8988T (cell line): ENCODE results near the gene COL4A2.

Experiments used
- DNase-seq: peaks from one replicate; pipeline ENCODE4 v3.0.0; 2011

The COL4A2 gene

GRCh38 chr13:110291286-110291685 lies 15.8 kb upstream of the COL4A2 start:
- DNase-seq = no peak

- DNase-seq = no peak
Observed at GRCh38 chr13:110293037-110293436, 14.0 kb upstream of the COL4A2 start.

GRCh38 chr13:110293649-110294048 lies 13.4 kb upstream of the COL4A2 start:
- no peak for DNase-seq

DNA sequence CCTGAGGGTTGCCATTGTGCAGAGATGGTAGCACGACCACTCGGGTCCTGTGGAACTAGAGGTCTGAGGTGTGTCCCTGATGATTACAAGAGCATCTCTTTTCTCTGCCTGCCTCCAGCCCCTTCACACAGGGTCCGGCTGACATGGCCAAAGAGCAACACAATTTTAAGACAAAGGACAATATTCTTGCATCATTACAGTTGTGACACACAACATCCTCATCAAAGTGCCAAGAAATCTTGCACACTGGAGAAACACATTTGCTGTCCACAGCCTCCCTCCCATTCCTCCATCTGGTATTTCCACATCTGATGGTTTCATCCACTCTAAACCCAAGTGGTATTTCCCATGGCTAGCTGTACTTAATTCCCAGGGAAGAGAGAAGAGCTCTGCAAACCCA lies 12.9 kb upstream of the COL4A2 start:
- no peak for DNase-seq

DNA sequence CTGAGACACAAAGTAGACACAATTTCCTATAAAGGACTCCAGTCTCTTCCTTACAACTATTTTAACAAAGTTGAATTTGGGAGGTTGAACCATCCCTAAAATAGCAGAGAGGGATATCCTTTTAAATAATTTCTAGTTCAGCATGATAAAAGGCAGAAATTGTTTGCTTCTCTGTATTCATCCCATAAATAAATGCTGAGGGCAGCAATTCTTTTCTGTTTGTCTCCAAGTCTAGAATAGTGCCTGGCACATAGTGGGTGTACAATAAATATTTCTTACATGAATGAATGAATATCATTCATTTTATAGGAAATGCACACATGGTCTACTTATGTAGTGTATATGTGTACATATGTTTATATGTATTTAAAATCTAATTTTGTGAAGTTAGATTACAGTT lies 12.5 kb upstream of the COL4A2 start:
- no peak for DNase-seq

GRCh38 chr13:110297011-110297410 lies 10.1 kb upstream of the COL4A2 start:
- no peak for DNase-seq

DNA sequence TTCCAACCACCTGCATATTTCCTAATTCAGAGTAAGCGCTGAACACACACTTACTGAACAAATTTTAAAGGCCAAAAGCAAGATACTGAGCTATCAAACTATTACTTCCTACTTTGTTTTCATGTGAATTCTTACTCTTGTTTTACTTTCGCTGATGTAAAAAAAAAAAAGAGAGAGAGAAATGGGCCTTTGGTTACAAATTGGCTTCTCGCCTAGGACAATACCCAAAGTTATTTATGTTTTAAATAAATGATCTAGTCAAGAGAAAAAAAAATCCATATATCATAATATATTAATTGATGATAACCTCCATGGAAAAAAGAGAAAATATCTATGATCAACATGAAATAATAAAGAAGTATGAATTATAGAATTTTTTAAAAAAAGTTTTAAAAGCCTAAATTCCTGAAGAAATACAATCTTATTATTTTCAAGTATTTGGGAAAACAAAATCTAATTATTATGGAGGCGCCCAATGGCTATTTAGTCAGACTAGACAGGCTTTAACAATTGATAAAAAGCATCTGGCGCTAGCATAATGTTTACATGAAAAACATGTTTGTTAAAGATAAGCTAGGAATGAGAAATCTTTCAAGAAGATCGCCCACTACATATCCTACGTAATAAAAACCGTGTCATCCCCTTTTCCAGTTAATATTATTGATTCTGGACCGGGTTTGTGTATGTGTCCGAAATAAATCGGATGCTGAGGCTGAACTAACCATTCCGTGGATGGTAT lies 9.1 kb upstream of the COL4A2 start:
- no peak for DNase-seq

DNA sequence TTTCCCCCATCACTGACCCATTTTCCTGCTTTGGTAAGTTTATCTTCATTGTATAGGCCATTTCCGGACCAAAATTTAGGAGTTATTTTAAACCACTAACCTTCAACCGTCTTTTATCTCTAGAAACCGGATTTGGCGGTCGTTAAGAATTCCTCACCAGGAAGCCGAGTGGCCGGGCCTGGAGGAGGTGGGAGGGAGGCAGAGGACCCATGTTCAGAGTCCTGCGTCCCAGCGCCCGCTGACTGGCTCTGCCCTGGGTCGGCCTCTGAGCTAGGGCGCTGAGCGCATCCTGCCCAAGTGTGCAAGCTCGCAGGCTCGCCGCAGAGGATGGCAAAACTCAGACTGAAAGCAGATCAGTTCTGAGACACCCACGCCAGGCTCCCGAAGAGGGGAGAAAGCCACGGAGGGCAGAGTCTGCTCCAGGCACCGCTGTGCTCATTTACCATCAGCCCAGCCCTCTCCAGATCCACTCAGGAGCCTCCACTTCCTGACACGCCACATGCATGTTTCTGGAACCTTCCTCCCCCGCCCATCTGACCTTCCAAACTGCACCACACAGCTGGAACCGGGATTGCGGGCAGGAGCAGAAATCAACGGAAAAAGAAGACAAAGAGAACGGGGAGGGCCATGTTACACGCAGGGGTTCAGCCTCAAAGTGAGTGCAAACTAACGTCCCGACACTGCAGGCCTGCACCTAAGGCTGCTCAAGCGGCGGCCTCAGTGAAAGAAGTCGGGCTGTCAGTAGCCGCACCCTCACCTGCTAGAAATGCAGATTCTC lies 8.4 kb upstream of the COL4A2 start:
- no peak for DNase-seq

DNA sequence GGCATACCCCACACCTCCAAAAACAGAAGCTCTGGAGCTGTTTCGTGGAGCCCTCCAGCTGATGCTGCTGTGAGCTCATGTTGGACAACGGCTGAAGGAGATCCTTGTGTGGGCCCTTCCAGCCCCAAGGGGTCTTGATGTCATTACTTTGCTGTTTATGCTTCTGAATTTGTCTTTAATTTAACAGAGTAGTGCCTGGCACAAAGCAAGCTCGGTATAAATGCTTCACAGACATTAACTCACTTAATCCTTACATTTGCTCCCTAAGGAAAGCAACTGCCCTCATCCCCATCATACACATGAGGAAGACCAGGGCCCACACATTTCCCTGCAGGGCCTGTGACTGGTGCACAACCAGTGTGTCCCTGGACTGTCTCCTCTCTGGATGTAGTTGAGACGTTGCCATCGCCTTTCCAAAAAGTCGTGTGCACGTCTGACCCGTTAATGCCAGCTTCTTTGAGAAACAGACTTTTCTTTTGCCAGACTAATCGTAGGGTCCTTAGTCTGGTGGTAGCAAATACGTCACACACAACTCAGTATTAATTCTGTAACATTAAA lies 7.7 kb upstream of the COL4A2 start:
- DNase-seq = no peak

DNA sequence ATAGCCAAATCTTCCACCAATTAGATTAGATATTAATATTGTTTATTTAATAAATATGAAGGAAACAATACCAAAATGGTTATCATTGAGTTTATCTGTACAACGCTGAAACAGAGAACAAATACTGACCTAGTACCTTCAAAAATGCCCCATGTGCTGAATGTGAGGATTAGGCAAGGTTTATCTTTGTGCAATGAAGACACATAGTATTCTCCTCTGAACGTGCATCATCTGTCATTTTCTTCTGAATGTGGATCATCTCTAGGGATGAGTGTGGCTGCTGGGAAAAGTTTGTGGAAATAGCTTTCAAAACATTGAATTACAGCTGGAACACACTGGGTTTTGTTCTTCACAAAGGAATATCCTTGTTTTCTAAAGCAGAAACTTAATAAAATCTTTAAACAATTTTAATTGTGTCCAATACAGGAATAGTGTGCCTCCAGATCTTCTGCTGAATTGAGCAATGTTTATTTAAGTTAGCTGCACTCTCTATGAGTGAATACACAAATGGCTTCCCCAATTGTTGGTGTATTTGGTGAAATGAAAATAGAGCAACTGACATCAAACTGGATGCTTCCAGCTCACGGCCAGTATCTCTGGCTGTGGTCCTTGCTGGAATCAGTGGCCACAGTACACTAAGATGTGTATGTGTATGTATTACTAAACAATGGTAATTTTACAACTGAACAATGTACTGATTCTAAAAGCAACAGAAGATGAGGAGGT lies 6.8 kb upstream of the COL4A2 start:
- no peak for DNase-seq

DNA sequence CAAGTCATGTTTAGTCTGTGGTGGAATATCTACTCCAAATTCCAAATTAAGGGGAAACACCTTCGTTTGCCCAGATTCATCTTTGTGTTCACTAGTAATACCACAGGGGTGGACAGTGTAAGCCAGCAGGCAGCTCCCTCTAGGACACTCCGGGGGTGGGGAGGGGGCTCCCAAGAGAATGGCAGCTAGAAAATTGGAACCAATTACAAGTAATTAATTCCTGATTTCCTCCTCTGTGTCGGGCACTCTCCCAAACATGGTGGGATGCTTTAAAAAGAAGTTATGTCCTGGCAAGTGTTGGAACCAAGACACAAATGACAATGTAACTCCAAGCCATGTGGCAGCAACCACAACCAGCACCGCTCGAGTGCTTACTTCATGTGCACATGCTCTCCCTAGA lies 6.0 kb upstream of the COL4A2 start:
- no peak for DNase-seq

DNA sequence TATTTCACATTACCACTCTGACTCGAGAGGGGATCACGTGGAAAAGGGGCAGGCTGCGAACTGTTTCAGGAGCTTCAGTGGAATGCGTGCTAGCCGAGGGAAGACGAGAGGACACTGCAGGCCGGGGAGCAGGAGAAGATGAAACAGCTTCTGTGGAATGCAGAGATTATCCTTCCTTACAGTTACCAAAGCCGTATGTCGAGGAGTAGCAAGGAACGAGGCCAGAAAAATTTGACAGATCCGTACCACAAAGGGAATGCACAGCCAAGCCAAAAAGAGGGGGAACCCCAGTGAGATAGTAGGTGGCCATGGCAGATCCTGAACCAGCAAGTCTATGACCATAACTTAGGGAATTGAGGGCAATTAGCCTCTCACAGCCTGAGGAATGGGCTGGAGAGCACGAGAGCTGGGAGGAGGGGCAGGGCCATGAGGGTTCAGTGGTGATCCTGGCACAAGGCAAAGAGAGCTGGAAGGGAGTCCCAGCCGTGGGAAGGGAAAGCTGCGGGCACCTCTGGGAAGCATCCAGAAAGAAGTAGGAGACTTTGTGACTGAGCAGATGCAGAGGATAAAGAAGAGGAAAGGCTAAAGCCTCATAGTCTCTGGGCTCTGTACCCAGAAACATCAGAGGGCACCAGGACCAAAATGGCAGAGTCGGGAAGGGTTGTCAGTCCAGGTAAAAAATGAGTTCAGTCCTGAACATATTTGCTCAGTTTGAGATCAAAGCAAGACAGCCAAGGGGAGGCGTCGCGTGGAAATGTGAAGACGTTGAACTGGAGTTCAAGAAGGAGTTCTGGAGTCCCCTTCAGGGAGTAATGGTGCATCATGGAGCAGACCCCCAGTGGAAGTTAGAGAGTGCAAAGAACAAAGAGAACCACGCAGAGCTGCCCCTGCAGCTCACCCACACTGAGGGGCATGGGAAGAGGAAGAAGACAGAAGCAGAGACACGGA lies 5.2 kb upstream of the COL4A2 start:
- DNase-seq = no peak

DNA sequence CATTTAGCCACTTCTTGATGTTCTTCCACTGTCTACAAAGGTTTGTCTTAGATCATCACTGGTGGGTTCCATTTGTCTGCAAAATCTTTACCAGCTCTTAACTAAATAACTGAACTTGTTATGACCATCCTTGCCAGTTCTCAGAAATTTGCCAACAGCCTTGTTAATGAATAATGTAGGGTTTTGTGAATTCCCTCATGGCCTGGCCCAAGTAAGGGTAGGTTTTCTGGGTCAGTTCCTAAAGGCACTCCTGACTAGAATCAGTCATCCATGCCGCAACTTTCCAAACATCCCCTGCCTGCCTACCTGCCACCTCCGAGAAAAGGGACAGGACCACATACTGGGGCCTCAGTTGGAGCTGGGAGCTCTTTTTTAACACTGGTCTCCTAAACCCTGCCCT lies 4.1 kb upstream of the COL4A2 start:
- DNase-seq = no peak

DNA sequence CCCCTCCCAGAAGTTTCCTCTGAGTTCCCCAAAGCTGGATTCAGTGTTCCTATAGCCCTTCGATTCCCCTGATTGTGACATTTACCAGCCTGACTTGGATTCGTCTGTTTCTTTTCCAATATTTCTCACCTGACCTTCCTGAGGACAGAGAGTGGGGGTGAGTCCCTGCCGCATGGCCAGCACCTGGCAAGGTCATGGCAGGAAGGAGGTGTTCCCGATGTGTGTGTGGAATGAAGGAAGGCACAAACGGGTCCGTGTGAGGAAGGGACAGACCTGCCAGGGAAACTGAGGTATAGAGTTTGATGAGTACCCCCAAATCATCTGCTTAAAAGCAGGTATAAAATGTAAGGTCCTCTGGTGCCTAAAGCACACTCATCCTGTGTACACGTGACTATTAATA lies 3.4 kb upstream of the COL4A2 start:
- no peak for DNase-seq

DNA sequence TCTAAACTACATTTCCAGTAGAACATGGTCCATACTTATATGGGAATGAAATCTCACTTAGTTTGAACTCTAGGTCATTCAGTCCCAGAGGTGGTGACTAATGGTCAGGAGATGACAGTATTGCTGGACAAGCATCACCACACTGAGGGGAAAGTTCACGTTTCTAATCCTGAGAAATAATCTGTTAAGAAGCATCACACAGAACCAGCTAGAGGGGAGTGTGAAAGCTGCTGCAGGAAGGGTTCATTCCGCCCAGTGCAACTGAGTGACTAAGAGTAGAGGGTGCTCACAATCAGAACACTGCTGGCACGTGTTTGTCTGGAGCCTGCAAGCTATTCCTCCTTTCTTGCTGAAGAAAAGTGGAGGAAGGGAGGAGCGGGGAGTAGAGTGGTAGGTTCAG lies 2.8 kb upstream of the COL4A2 start:
- DNase-seq = no peak

GRCh38 chr13:110305001-110305400 lies 2.1 kb upstream of the COL4A2 start:
- no peak for DNase-seq

DNA sequence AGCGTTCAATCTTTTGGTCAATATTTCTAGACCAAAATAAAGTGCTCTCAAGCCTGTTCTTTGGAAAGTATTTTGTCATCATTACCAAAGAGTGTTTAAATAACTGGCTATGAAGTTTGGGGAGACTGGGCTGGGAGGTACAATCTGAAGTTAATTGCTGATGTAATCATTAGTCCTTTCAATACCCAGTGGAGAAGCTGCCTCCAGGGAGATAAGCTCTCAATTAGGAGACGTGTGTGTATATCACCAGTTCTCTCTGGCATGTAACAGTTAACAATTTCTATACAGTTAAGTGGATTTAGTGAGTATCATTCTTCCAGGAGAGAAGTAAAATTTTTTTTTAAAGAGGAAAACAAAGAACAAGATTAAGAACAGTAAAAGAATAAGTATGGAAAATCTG lies 1.5 kb upstream of the COL4A2 start:
- no peak for DNase-seq

DNA sequence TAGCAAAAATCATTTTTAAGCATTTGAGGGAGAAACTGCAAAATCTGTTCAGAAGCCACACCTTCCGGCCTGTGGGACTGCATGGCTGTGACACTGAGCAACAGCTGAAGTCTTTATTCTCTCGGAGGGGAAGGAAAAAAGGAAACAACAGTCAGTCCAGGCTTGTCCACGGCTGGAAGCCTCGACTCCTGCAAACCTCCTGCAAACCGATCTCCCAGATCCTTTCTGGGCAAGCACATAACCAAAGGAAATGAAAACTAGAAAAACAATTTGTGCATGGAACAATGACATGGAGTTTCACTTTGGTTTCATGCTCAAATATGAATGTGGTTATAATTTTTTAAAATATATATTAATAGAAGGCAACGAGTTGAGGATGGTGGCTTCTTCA lies 1.1 kb upstream of the COL4A2 start:
- DNase-seq = no peak

DNA sequence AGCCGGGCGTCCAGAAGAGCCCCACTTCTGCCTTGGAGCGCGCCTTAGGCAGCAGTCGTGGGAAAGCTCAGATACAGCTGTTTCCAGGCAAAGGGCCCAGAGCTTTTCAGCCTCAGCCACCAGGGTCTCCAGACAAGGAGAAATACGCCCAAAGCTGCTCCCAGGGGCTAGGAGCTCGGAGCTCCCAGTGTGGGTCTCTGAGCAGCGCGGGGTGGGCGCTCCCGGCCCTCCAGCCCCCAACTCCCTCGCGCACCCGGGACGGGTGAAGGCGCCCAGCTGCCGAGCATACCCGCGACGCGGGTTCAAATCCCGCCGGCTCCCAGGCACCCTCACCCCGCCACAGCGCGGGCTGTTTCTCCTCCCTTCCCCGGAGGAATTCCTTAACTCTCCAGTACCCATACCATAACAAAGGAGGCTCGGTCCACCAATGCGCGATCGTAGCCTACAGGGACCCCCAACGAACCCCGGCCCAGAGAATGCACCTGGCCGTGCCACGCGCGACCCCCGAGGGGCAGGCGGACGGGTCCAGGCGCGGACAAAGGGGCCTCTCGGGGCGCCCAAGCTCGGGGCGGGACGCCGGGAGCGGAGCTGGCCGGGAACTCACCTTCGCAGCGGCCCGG lies 634 bp upstream of the COL4A2 start:
- no peak for DNase-seq

- DNase-seq = no peak
Observed at GRCh38 chr13:110307767-110308655, 927 bp downstream of the COL4A2 start.
